Transverse colon (tissue), 4 donors: ENCODE results near the gene BLOC1S3. TPM values are rescaled to one million over a fixed set of nuclear protein-coding genes. Genes with fewer than 3 reads are reported as not detected.

Experiments used
- DNase-seq: peaks from one replicate; pipeline ENCODE4 v3.0.0-alpha.2; 2019
- H3K27ac ChIP-seq, 4 donors: fragments of 200-600 bp; sonication (generic); 2 replicates each; pipeline ENCODE4 v1.5.1; 2016 to 2018; ENCODE audit warnings: inconsistent platforms in 4 of 4
- H3K27me3 ChIP-seq: fragments of 200-600 bp; sonication (generic); 2 replicates; pipeline ENCODE4 v1.5.1; 2017; ENCODE audit warnings: inconsistent platforms
- H3K36me3 ChIP-seq, 4 donors: fragments of 200-600 bp; sonication (generic); 2 replicates each; pipeline ENCODE4 v1.5.1; 2017 to 2019; ENCODE audit warnings: inconsistent platforms in 4 of 4
- H3K4me1 ChIP-seq, 4 donors: fragments of 200-600 bp; sonication (generic); 2 replicates each; pipeline ENCODE4 v1.5.1; 2017 to 2020; ENCODE audit warnings: inconsistent platforms in 4 of 4
- H3K4me3 ChIP-seq, 4 donors: fragments of 200-600 bp; sonication (generic); 1 replicate in 1 of 4; 2 replicates in 3 of 4; pipeline versions ENCODE4 v1.5.1 to v1.6.1; 2017 to 2019; ENCODE audit warnings: inconsistent platforms in 4 of 4
- H3K9me3 ChIP-seq, 2 donors: fragments of 200-600 bp; sonication (generic); 2 replicates each; pipeline ENCODE4 v1.5.1; 2017 to 2019; ENCODE audit warnings: inconsistent platforms in 2 of 2
- EP300 ChIP-seq: sonication (generic); formaldehyde crosslinking; IDR thresholded peaks from one replicate; pipeline ENCODE4 v1.6.1; 2017; ENCODE audit warnings: antibody characterized with exemption, low read depth
- POLR2A ChIP-seq: fragments of 450-650 bp; IDR thresholded peaks from one replicate; pipeline ENCODE4 v1.6.1; 2016; ENCODE audit warnings: antibody characterized with exemption, mild to moderate bottlenecking, moderate library complexity
- POLR2AphosphoS5 ChIP-seq, 3 donors: sonication (generic); formaldehyde crosslinking; IDR thresholded peaks; one replicate each; pipeline ENCODE4 v1.6.1; 2016; ENCODE audit warnings: antibody characterized with exemption in 3 of 3
- WGBS, 2 donors: methylation state at CpG; one replicate each; pipeline ENCODE4 v1.1.5; 2018; ENCODE audit warnings: low coverage in 1 of 2; 5-methylcytosine and 5-hydroxymethylcytosine counted together
- in situ Hi-C, 4 donors: fragments of 200-750 bp; cut with MboI; loops; one replicate each; pipeline versions ENCODE4 v1.15.0 to v1.15.1; 2017; ENCODE audit warnings: low sequenced_read_pairs in 3 of 4, low pct_ligation_motif_present in 1 of 4, low pct_unique_long_range_greater_than_20kb in 1 of 4
- intact Hi-C: fragments of 100-400 bp; cut with DNase I; formaldehyde crosslinking; loops from one replicate; pipeline ENCODE4 v1.15.1; 2023; ENCODE audit warnings: low total_unique reads
- total RNA-seq, 4 donors: library from RNA; depleted of rRNA; stranded (reverse); fragments of >200 nt; gene quantifications; one replicate each; pipeline ENCODE4 v1.1.0, GENCODE V29; 2016
- TF ChIP-seq, protein P1 (sequence below), 5 experiments: fragments of 200-600 bp in 3 of 5; fragments of 450-650 bp in 2 of 5; sonication (generic) in 3 of 5; IDR thresholded peaks; 1 replicate in 2 of 5; 2 replicates in 3 of 5; pipeline ENCODE4 v1.5.1; 2016 to 2017; ENCODE audit warnings: antibody characterized with exemption in 5 of 5, inconsistent platforms in 3 of 5, mild to moderate bottlenecking in 2 of 5, moderate library complexity in 1 of 5

The BLOC1S3 gene
- total RNA-seq, 4 donors from 2014 or later, result 5.0 to 10.3 (median 9.2) TPM

DNA sequence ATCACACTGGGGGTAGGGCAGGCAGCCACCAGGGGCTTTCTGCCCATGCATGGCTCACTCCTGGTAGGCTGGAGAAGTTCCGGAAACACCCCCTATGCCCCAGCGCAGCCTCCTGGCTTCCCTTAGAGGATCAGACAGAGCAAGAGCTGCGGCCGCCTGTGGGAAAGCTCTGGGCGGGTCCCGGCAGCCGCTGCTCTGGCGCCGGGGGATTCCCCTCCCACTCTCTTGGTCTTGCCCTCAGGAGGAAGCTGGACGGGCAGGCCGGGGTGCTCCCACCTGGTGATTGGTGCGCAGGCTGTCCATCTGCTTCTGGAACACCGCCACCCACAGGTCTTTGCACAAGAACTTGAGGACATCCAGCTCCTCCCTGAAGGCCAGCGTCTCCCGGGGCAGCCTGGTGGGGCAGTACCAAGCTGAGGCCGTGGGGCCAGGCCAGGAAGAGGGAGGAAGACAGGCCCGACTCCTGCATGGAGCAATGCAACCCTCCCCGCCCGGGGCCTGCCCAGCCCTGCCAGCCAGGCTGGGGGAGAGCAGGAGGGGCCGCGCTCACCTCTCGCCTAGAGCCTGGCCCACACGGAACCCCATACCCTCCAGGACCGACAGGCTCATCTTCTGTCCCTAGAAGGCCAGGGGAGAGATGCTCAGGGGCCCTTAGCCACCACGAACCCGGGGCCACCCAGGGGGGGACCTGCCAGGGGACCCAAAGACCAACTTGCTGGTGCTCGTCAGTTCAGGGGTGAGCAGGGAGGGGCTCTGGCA is 13.8 kb upstream of the BLOC1S3 start:
- no peak overlapping the region for H3K27ac ChIP-seq
- intact Hi-C loops (no loop called here), in situ Hi-C loops (no loop called here)
- peak; percentile 79 for DNase-seq
- no peak overlapping the region for H3K4me3 ChIP-seq
- H3K9me3 ChIP-seq, result no peaks in the 10 kb centered on the region
- peaks cover 20% of the 10 kb centered on the region for H3K27me3 ChIP-seq
- 20 to 28% methylated on average over 1 to 27 of the region's 27 CpGs for WGBS, 2 donors
- no peaks in the 10 kb centered on the region for H3K36me3 ChIP-seq
- peaks cover 3 to 14% (median 10%) of the 10 kb centered on the region in 4 donors for H3K4me1 ChIP-seq
- TF ChIP-seq POLR2A, result no peak
- TF ChIP-seq, protein P1, sequence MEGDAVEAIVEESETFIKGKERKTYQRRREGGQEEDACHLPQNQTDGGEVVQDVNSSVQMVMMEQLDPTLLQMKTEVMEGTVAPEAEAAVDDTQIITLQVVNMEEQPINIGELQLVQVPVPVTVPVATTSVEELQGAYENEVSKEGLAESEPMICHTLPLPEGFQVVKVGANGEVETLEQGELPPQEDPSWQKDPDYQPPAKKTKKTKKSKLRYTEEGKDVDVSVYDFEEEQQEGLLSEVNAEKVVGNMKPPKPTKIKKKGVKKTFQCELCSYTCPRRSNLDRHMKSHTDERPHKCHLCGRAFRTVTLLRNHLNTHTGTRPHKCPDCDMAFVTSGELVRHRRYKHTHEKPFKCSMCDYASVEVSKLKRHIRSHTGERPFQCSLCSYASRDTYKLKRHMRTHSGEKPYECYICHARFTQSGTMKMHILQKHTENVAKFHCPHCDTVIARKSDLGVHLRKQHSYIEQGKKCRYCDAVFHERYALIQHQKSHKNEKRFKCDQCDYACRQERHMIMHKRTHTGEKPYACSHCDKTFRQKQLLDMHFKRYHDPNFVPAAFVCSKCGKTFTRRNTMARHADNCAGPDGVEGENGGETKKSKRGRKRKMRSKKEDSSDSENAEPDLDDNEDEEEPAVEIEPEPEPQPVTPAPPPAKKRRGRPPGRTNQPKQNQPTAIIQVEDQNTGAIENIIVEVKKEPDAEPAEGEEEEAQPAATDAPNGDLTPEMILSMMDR (IDR thresholded peaks at IDR 0.05), result no peak
- no peak for TF ChIP-seq EP300
- no peak for TF ChIP-seq POLR2AphosphoS5 (IDR thresholded peaks at IDR 0.05)

DNA sequence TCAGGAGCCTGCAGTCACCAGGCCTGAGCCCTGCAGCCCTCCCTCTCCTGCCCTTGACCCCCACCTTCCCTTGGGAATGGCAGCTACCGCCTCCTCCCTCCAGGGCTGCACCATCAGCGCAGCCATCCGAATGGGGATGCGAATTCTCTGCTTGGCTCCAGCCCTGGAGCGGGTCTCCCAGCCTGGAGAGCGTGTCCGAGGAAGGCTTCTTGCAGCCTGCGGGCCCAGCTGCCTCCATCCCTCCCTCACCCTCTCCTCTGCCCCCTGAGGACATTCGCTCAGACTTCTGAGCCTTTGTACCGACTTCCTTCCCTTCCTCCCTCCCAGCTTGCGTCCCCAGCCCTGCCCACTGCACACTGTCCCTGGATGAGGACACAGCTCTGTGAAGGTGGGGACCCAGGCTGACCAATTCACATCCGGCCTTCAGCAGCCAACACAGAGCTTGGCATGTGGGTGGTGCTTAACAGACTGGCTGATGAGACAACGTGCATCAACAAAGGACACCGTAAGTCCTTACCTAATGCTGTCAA is 11.8 kb upstream of the BLOC1S3 start:
- peaks cover 6 to 23% (median 19%) of the 10 kb centered on the region in 4 donors for H3K4me1 ChIP-seq
- in situ Hi-C loops, result no loop called here

DNA sequence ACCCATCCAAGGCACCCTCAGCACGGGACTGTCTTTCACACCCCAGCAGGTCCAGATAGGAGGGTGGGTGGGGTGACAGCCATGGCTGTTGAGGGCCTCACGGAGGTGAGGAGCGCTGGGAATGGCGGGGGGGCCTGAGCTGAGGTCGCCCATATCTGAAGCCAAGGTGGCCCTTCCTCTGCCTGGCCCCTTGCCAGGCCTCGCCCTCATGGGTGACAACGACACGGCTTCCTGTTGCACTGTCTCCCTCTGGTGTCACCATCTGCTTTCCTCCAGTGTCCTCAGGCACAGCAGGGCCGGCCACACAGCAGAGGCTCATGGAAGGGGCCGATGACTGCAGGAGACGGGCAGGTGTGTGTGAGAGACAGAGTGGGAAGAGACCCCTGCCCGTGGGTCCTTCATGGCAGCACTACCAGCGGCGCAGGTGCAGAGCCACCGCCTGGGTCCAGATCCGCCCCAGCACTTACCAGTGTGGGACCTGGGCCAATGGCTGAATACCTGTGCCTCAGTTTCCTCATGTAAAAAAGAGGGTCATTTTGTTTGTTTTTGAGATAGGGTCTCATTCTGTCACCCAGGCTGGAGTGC is 9.7 kb upstream of the BLOC1S3 start:
- intact Hi-C loops (no loop called here), in situ Hi-C loops (no loop called here)
- Histone ChIP-seq H3K36me3 (no peaks in the 10 kb centered on the region), H3K9me3 (no peaks in the 10 kb centered on the region), H3K4me3 (no peak overlapping the region), H3K27me3 (no peaks in the 10 kb centered on the region), H3K27ac (no peak overlapping the region), H3K4me1 (peaks cover 6 to 30% (median 22%) of the 10 kb centered on the region in 4 donors)
- no peak for DNase-seq
- no peak for TF ChIP-seq EP300
- TF ChIP-seq, protein P1 (IDR thresholded peaks at IDR 0.05), result no peak
- no peak for TF ChIP-seq POLR2AphosphoS5 (IDR thresholded peaks at IDR 0.05)
- TF ChIP-seq POLR2A, result no peak
- WGBS, 2 donors, result 80 to 85% methylated on average over 1 to 9 of the region's 16 CpGs

More for the DNA sequence above, 11.8 kb upstream of the BLOC1S3 start:
- Histone ChIP-seq H3K4me3 (no peak overlapping the region), H3K9me3 (no peaks in the 10 kb centered on the region), H3K27ac (no peak overlapping the region), H3K27me3 (peaks cover 5% of the 10 kb centered on the region), H3K36me3 (no peaks in the 10 kb centered on the region)
- TF ChIP-seq POLR2A (no peak), POLR2AphosphoS5 (IDR thresholded peaks at IDR 0.05) (no peak), EP300 (no peak)
- TF ChIP-seq, protein P1 (IDR thresholded peaks at IDR 0.05), result no peak
- no peak for DNase-seq
- intact Hi-C loops, result no loop called here
- 63 to 81% methylated on average over 2 to 14 of the region's 14 CpGs for WGBS, 2 donors

DNA sequence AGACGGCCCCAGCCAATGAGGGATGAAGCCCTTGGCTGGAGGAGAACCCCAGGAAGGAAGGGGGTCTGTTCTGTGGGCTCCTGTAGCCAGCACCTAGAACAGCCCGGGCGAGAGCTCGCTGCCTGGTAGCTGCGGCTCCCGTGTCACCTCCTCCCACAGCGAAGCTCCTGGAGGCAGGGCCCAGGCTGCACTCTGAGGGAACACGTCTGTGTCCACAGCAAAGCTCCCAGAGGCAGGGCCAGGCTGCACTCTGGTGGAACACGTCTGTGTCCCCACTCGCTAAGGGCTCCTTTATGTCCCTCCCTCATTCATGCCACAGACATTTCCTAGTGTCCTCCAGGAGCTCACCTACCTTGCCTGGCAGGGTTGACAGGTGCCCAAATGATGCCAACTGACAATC is 9.0 kb upstream of the BLOC1S3 start:
- intact Hi-C loops, result no loop called here

More for the DNA sequence above, 9.0 kb upstream of the BLOC1S3 start:
- Histone ChIP-seq H3K9me3 (no peaks in the 10 kb centered on the region), H3K4me1 (peaks cover 3 to 23% (median 16%) of the 10 kb centered on the region in 4 donors), H3K27ac (no peak overlapping the region), H3K27me3 (no peaks in the 10 kb centered on the region), H3K36me3 (no peaks in the 10 kb centered on the region), H3K4me3 (no peak overlapping the region)
- DNase-seq, result no peak
- 93 to 100% methylated on average over 3 to 9 of the region's 10 CpGs for WGBS, 2 donors
- TF ChIP-seq POLR2AphosphoS5 (IDR thresholded peaks at IDR 0.05) (no peak), EP300 (no peak), POLR2A (no peak)
- TF ChIP-seq, protein P1 (IDR thresholded peaks at IDR 0.05), result no peak
- in situ Hi-C loops, result no loop called here
